Endodermal cell (in vitro differentiated cells): ENCODE results near the gene LRFN2. TPM values are rescaled to one million over a fixed set of nuclear protein-coding genes. Genes with fewer than 3 reads are reported as not detected.

ENCODE experiments used
- DNase-seq: peaks from one replicate; pipeline ENCODE4 v3.0.0-alpha.2; 2017
- H3K27ac ChIP-seq: 2 replicates; pipeline ENCODE4 v1.5.1; 2013; ENCODE audit warnings: mild to moderate bottlenecking, low read depth, low read length, moderate library complexity
- H3K27me3 ChIP-seq: 2 replicates; pipeline ENCODE4 v1.6.1; 2013; ENCODE audit warnings: mild to moderate bottlenecking, low read length, moderate library complexity; ENCODE audit not compliant: insufficient read depth, control insufficient read depth, poor library complexity, severe bottlenecking
- H3K36me3 ChIP-seq: 2 replicates; pipeline ENCODE4 v1.7.0; 2013; ENCODE audit warnings: mild to moderate bottlenecking, low read length, moderate library complexity; ENCODE audit not compliant: control insufficient read depth, insufficient read depth
- H3K4me1 ChIP-seq: one replicate; pipeline ENCODE4 v1.7.0; 2013; ENCODE audit warnings: low read length; ENCODE audit not compliant: control insufficient read depth, insufficient read depth
- H3K4me3 ChIP-seq: 2 replicates; pipeline ENCODE4 v1.5.1; 2013; ENCODE audit warnings: mild to moderate bottlenecking, low read length, moderate library complexity
- H3K9ac ChIP-seq: 2 replicates; pipeline ENCODE4 v1.6.1; 2013; ENCODE audit warnings: mild to moderate bottlenecking, low read length, moderate library complexity; ENCODE audit not compliant: poor library complexity, severe bottlenecking; ENCODE audit errors: extremely low read depth
- H3K9me3 ChIP-seq: 2 replicates; pipeline ENCODE4 v1.6.1; 2013; ENCODE audit warnings: mild to moderate bottlenecking, low read length, moderate library complexity; ENCODE audit not compliant: control insufficient read depth
- H3K27ac Mint-ChIP-seq: 2 replicates; pipeline ENCODE4 v1.8.0; 2020; ENCODE audit warnings: mixed read lengths
- H3K27me3 Mint-ChIP-seq: 2 replicates; pipeline ENCODE4 v1.8.0; 2021; ENCODE audit warnings: mild to moderate bottlenecking, mixed read lengths; ENCODE audit not compliant: insufficient read depth
- H3K36me3 Mint-ChIP-seq: 2 replicates; pipeline ENCODE4 v1.8.0; 2020; ENCODE audit warnings: low read depth, mixed read lengths
- H3K4me1 Mint-ChIP-seq: 2 replicates; pipeline ENCODE4 v1.8.0; 2020; ENCODE audit warnings: mixed read lengths
- H3K4me3 Mint-ChIP-seq: 2 replicates; pipeline ENCODE4 v1.8.0; 2020; ENCODE audit warnings: mild to moderate bottlenecking, moderate library complexity, mixed read lengths
- H3K9me3 Mint-ChIP-seq: 2 replicates; pipeline ENCODE4 v1.8.0; 2020; ENCODE audit warnings: mild to moderate bottlenecking, mixed read lengths
- WGBS, 2 experiments: methylation state at CpG; one replicate each; pipeline versions ENCODE4 v1.1.5 to v1.1.7; 2013; ENCODE audit warnings: missing lambda C conversion rate in 2 of 2, mixed read lengths in 1 of 2; ENCODE audit not compliant: insufficient coverage in 1 of 2, insufficient read length in 1 of 2; 5-methylcytosine and 5-hydroxymethylcytosine counted together
- total RNA-seq, 2 donors: library from RNA; stranded (reverse); fragmentation: NEBNext Ultra II Directional in 1 of 2; extraction: Animal tissue kit (Norgen Biotek cat#: 25700) in 1 of 2; gene quantifications; 2 replicates in 1 of 2; 3 replicates in 1 of 2; pipeline ENCODE4 v1.2.1, GENCODE V29; 2021
- TF ChIP-seq, protein P1 (sequence below): fragments of 200-600 bp; sonication (generic); conservative IDR thresholded peaks from 2 replicates; pipeline ENCODE4 v1.5.0; 2021; ENCODE audit warnings: antibody characterized with exemption, mild to moderate bottlenecking

LRFN2 gene
- total RNA-seq, 2 donors from 2014 or later: 0.15 TPM; not detected in 1

DNA sequence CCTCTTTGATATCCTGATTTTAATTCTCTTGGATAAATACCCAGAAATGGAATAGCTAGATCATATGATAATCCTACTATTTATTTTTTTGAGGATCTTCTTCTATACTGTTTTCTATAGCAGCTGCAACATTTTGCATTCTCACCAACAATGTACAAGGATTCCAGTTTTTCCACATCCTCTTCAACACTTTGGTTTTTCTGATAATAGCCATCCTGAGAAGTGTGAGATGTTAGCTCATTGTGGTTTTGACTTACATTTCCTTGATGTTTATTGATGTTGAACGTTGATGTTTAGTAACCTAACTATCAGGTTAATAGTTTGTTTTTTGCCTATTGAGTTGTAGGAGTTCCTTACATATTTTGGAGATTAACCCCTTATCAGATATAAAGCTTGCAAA is 217.3 kb downstream of the LRFN2 start:
- no peak overlapping the region for H3K4me3 Mint-ChIP-seq
- Histone ChIP-seq H3K27ac (no peak overlapping the region), H3K27me3 (peaks cover 28% of the 10 kb centered on the region), H3K9me3 (peaks cover 16% of the 10 kb centered on the region), H3K4me3 (no peak overlapping the region), H3K36me3 (no peaks in the 10 kb centered on the region), H3K4me1 (no peaks in the 10 kb centered on the region), H3K9ac (no peak overlapping the region)
- H3K27me3 Mint-ChIP-seq: no peaks in the 10 kb centered on the region
- H3K27ac Mint-ChIP-seq: no peak overlapping the region
- no peaks in the 10 kb centered on the region for H3K36me3 Mint-ChIP-seq
- 86% methylated on average over 1 of the region's 1 CpG; no CpG with 5 or more reads in 1 of the 2 experiments for WGBS, 2 experiments
- H3K9me3 Mint-ChIP-seq: peaks cover 12% of the 10 kb centered on the region
- H3K4me1 Mint-ChIP-seq: no peaks in the 10 kb centered on the region
- TF ChIP-seq, protein P1, sequence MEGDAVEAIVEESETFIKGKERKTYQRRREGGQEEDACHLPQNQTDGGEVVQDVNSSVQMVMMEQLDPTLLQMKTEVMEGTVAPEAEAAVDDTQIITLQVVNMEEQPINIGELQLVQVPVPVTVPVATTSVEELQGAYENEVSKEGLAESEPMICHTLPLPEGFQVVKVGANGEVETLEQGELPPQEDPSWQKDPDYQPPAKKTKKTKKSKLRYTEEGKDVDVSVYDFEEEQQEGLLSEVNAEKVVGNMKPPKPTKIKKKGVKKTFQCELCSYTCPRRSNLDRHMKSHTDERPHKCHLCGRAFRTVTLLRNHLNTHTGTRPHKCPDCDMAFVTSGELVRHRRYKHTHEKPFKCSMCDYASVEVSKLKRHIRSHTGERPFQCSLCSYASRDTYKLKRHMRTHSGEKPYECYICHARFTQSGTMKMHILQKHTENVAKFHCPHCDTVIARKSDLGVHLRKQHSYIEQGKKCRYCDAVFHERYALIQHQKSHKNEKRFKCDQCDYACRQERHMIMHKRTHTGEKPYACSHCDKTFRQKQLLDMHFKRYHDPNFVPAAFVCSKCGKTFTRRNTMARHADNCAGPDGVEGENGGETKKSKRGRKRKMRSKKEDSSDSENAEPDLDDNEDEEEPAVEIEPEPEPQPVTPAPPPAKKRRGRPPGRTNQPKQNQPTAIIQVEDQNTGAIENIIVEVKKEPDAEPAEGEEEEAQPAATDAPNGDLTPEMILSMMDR: no peak
- no peak for DNase-seq

DNA sequence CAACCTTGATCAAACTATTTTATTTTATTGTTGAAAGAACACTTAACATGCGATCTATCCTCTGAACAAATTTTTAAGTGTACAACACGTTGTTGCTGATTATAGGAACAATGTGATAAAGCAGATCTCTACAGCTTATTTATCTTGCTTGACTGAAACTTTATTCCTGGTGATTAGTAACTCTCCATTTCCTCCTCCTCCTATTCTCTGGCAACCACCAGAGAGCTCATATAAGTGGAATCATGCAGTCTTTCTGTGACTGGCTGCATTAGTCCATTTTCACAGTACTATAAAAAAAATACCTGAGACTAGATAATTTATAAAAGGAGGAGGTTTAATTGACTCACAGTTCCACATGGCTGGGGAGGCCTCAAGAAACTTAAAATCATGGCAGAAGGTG is 218.1 kb downstream of the LRFN2 start:
- H3K27me3 ChIP-seq: peaks cover 24% of the 10 kb centered on the region
- no peaks in the 10 kb centered on the region for H3K36me3 Mint-ChIP-seq
- no peak overlapping the region for H3K27ac ChIP-seq

DNA sequence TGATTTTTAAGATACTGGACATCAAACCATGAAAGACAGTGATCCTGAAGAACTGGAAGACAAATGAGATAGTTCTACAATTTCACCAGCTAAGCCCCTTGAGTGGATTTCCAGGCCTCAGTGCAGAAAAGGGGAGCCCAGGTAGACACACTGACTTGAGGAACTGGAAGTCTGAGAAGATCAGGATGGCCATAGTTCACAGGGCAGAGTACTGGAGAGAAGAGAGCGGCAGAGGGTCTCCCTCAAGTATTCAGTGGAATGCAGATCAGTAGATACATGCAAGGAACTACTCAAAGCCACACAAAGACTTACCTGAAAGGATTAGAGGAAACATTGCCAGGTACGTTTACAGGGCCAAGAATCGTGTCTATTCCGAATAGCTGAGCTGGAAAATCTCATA is 224.3 kb downstream of the LRFN2 start:
- TF ChIP-seq, protein P1: no peak
- no peaks in the 10 kb centered on the region for H3K36me3 ChIP-seq
- Mint-ChIP-seq H3K27me3 (no peaks in the 10 kb centered on the region), H3K36me3 (no peaks in the 10 kb centered on the region), H3K27ac (no peak overlapping the region), H3K9me3 (peaks cover 8% of the 10 kb centered on the region), H3K4me1 (peaks cover 31% of the 10 kb centered on the region), H3K4me3 (no peak overlapping the region)
- H3K9ac ChIP-seq: no peak overlapping the region
- H3K27ac ChIP-seq: no peak overlapping the region
- 89 to 96% methylated on average over 4 of the region's 4 CpGs for WGBS, 2 experiments
- H3K9me3 ChIP-seq: peaks cover 16% of the 10 kb centered on the region
- no peaks in the 10 kb centered on the region for H3K27me3 ChIP-seq
- no peak overlapping the region for H3K4me3 ChIP-seq
- peak; percentile 40 for DNase-seq
- peaks cover 12% of the 10 kb centered on the region for H3K4me1 ChIP-seq

More for the DNA sequence above, 218.1 kb downstream of the LRFN2 start:
- H3K4me1 ChIP-seq: no peaks in the 10 kb centered on the region
- Mint-ChIP-seq H3K4me1 (peaks cover 3% of the 10 kb centered on the region), H3K4me3 (no peak overlapping the region), H3K9me3 (peaks cover 12% of the 10 kb centered on the region), H3K27me3 (no peaks in the 10 kb centered on the region), H3K27ac (no peak overlapping the region)
- H3K9me3 ChIP-seq: peaks cover 16% of the 10 kb centered on the region
- no peak for DNase-seq
- no peak overlapping the region for H3K4me3 ChIP-seq
- H3K9ac ChIP-seq: no peak overlapping the region
- WGBS, 2 experiments: 87 to 90% methylated on average over 2 of the region's 2 CpGs
- no peaks in the 10 kb centered on the region for H3K36me3 ChIP-seq
- TF ChIP-seq, protein P1: no peak
